Measurements from ENCODE around the gene TMEM218. TPM values are rescaled to one million over a fixed set of nuclear protein-coding genes. Genes with fewer than 3 reads are reported as not detected.

The TMEM218 gene
- total RNA-seq, 1 donor, result 7.1 TPM

- Histone ChIP-seq H3K27me3 (ENCODE audit: insufficient read depth, low read length) (no peaks in the 10 kb centered on the region), H3K4me1 (ENCODE audit: insufficient read depth, low read length) (peaks cover 25% of the 10 kb centered on the region), H3K4me3 (ENCODE audit: low read length) (no peak overlapping the region), H3K9me3 (ENCODE audit: low read depth, low read length) (no peaks in the 10 kb centered on the region)
Observed at GRCh38 chr11:125078516-125079140, 32.8 kb downstream of the TMEM218 start.

- Histone ChIP-seq H3K4me1 (ENCODE audit: insufficient read depth, low read length) (peaks cover 32% of the 10 kb centered on the region), H3K9me3 (ENCODE audit: low read depth, low read length) (no peaks in the 10 kb centered on the region), H3K27me3 (ENCODE audit: insufficient read depth, low read length) (no peaks in the 10 kb centered on the region), H3K4me3 (ENCODE audit: low read length) (no peak overlapping the region)
Observed at GRCh38 chr11:125078016-125078415, 33.4 kb downstream of the TMEM218 start.

GRCh38 chr11:125076378-125076945 is 35.0 kb downstream of the TMEM218 start:
- H3K4me1 ChIP-seq (ENCODE audit: insufficient read depth, low read length), result peaks cover 47% of the 10 kb centered on the region
- no peaks in the 10 kb centered on the region for H3K9me3 ChIP-seq (ENCODE audit: low read depth, low read length)
- no peak overlapping the region for H3K4me3 ChIP-seq (ENCODE audit: low read length)
- H3K27me3 ChIP-seq (ENCODE audit: insufficient read depth, low read length), result no peaks in the 10 kb centered on the region

GRCh38 chr11:125075900-125076317 is 35.5 kb downstream of the TMEM218 start:
- Histone ChIP-seq H3K9me3 (ENCODE audit: low read depth, low read length) (no peaks in the 10 kb centered on the region), H3K4me1 (ENCODE audit: insufficient read depth, low read length) (peaks cover 53% of the 10 kb centered on the region), H3K27me3 (ENCODE audit: insufficient read depth, low read length) (no peaks in the 10 kb centered on the region), H3K4me3 (ENCODE audit: low read length) (no peak overlapping the region)

GRCh38 chr11:125075242-125075625 is 36.2 kb downstream of the TMEM218 start:
- Histone ChIP-seq H3K9me3 (ENCODE audit: low read depth, low read length) (no peaks in the 10 kb centered on the region), H3K4me3 (ENCODE audit: low read length) (no peak overlapping the region), H3K27me3 (ENCODE audit: insufficient read depth, low read length) (no peaks in the 10 kb centered on the region), H3K4me1 (ENCODE audit: insufficient read depth, low read length) (peaks cover 59% of the 10 kb centered on the region)

GRCh38 chr11:125074511-125075241 is 36.8 kb downstream of the TMEM218 start:
- Histone ChIP-seq H3K4me1 (ENCODE audit: insufficient read depth, low read length) (peaks cover 63% of the 10 kb centered on the region), H3K9me3 (ENCODE audit: low read depth, low read length) (no peaks in the 10 kb centered on the region), H3K27me3 (ENCODE audit: insufficient read depth, low read length) (no peaks in the 10 kb centered on the region)

GRCh38 chr11:125073616-125074483 is 37.6 kb downstream of the TMEM218 start:
- no peaks in the 10 kb centered on the region for H3K27me3 ChIP-seq (ENCODE audit: insufficient read depth, low read length)
- H3K4me3 ChIP-seq (ENCODE audit: low read length), result no peak overlapping the region
- no peaks in the 10 kb centered on the region for H3K9me3 ChIP-seq (ENCODE audit: low read depth, low read length)
- peaks cover 70% of the 10 kb centered on the region for H3K4me1 ChIP-seq (ENCODE audit: insufficient read depth, low read length)

More at GRCh38 chr11:125074511-125075241, 36.8 kb downstream of the TMEM218 start:
- no peak overlapping the region for H3K4me3 ChIP-seq (ENCODE audit: low read length)

- Histone ChIP-seq H3K4me3 (ENCODE audit: low read length) (no peak overlapping the region), H3K4me1 (ENCODE audit: insufficient read depth, low read length) (peaks cover 78% of the 10 kb centered on the region), H3K9me3 (ENCODE audit: low read depth, low read length) (no peaks in the 10 kb centered on the region), H3K27me3 (ENCODE audit: insufficient read depth, low read length) (no peaks in the 10 kb centered on the region)
Observed at GRCh38 chr11:125072961-125073590, 38.4 kb downstream of the TMEM218 start.

GRCh38 chr11:125072218-125072960 is 39.0 kb downstream of the TMEM218 start:
- no peak overlapping the region for H3K4me3 ChIP-seq (ENCODE audit: low read length)
- H3K27me3 ChIP-seq (ENCODE audit: insufficient read depth, low read length), result no peaks in the 10 kb centered on the region
- no peaks in the 10 kb centered on the region for H3K9me3 ChIP-seq (ENCODE audit: low read depth, low read length)
- H3K4me1 ChIP-seq (ENCODE audit: insufficient read depth, low read length), result peaks cover 82% of the 10 kb centered on the region

- Histone ChIP-seq H3K4me1 (ENCODE audit: insufficient read depth, low read length) (peaks cover 86% of the 10 kb centered on the region), H3K4me3 (ENCODE audit: low read length) (no peak overlapping the region), H3K9me3 (ENCODE audit: low read depth, low read length) (no peaks in the 10 kb centered on the region), H3K27me3 (ENCODE audit: insufficient read depth, low read length) (no peaks in the 10 kb centered on the region)
Observed at GRCh38 chr11:125071846-125072217, 39.6 kb downstream of the TMEM218 start.

GRCh38 chr11:125071435-125071834 is 40.0 kb downstream of the TMEM218 start:
- Histone ChIP-seq H3K27me3 (ENCODE audit: insufficient read depth, low read length) (no peaks in the 10 kb centered on the region), H3K4me3 (ENCODE audit: low read length) (no peak overlapping the region), H3K4me1 (ENCODE audit: insufficient read depth, low read length) (peaks cover 87% of the 10 kb centered on the region), H3K9me3 (ENCODE audit: low read depth, low read length) (no peaks in the 10 kb centered on the region)

GRCh38 chr11:125070699-125071254 is 40.6 kb downstream of the TMEM218 start:
- peaks cover 87% of the 10 kb centered on the region for H3K4me1 ChIP-seq (ENCODE audit: insufficient read depth, low read length)
- H3K4me3 ChIP-seq (ENCODE audit: low read length), result no peak overlapping the region
- H3K27me3 ChIP-seq (ENCODE audit: insufficient read depth, low read length), result peaks cover 6% of the 10 kb centered on the region
- H3K9me3 ChIP-seq (ENCODE audit: low read depth, low read length), result no peaks in the 10 kb centered on the region

GRCh38 chr11:125069796-125070195 is 41.6 kb downstream of the TMEM218 start:
- peaks cover 83% of the 10 kb centered on the region for H3K4me1 ChIP-seq (ENCODE audit: insufficient read depth, low read length)
- H3K9me3 ChIP-seq (ENCODE audit: low read depth, low read length), result no peaks in the 10 kb centered on the region
- no peak overlapping the region for H3K4me3 ChIP-seq (ENCODE audit: low read length)
- H3K27me3 ChIP-seq (ENCODE audit: insufficient read depth, low read length), result peaks cover 6% of the 10 kb centered on the region

GRCh38 chr11:125069008-125069407 is 42.4 kb downstream of the TMEM218 start:
- Histone ChIP-seq H3K27me3 (ENCODE audit: insufficient read depth, low read length) (peaks cover 14% of the 10 kb centered on the region), H3K4me3 (ENCODE audit: low read length) (no peak overlapping the region), H3K9me3 (ENCODE audit: low read depth, low read length) (no peaks in the 10 kb centered on the region), H3K4me1 (ENCODE audit: insufficient read depth, low read length) (peaks cover 83% of the 10 kb centered on the region)

Data from mononuclear cell (primary cell).